Effector memory CD4-positive, alpha-beta T cell (primary cell): ENCODE results near the gene APEX2.

Experiments
- DNase-seq, 3 donors: peaks; one replicate each; pipeline ENCODE4 v3.0.0-alpha.2; 2020
- H3K27ac ChIP-seq: 2 replicates; pipeline ENCODE4 v1.7.0; 2013; ENCODE audit warnings: mild to moderate bottlenecking, low read length, moderate library complexity; ENCODE audit not compliant: insufficient read depth, poor library complexity, severe bottlenecking
- H3K27me3 ChIP-seq: replicated peaks from 2 replicates; pipeline ENCODE4 v1.7.0; 2013; ENCODE audit warnings: mild to moderate bottlenecking, low read length; ENCODE audit not compliant: insufficient read depth, control insufficient read depth, poor library complexity, severe bottlenecking
- H3K36me3 ChIP-seq: 2 replicates; pipeline ENCODE4 v1.7.0; 2013; ENCODE audit warnings: mild to moderate bottlenecking, low read length, moderate library complexity; ENCODE audit not compliant: control insufficient read depth, insufficient read depth
- H3K4me1 ChIP-seq: 2 replicates; pipeline ENCODE4 v1.7.0; 2013; ENCODE audit warnings: low read length, mild to moderate bottlenecking; ENCODE audit not compliant: control insufficient read depth, insufficient read depth, poor library complexity, severe bottlenecking
- H3K4me3 ChIP-seq: 2 replicates; pipeline ENCODE4 v1.7.0; 2013; ENCODE audit warnings: low read length, low read depth, mild to moderate bottlenecking; ENCODE audit not compliant: insufficient read depth, poor library complexity, severe bottlenecking
- H3K9me3 ChIP-seq: 2 replicates; pipeline ENCODE4 v1.7.0; 2013; ENCODE audit warnings: mild to moderate bottlenecking, low read length, moderate library complexity; ENCODE audit not compliant: control insufficient read depth

The APEX2 gene

GRCh38 chrX:55008571-55009358 lies 8.6 kb downstream of the APEX2 start:
- no peaks in the 10 kb centered on the region for H3K27me3 ChIP-seq
- H3K9me3 ChIP-seq = no peaks in the 10 kb centered on the region
- DNase-seq = no peak
- H3K27ac ChIP-seq = no peak overlapping the region
- no peaks in the 10 kb centered on the region for H3K4me1 ChIP-seq
- peaks cover 11% of the 10 kb centered on the region for H3K36me3 ChIP-seq
- no peak overlapping the region for H3K4me3 ChIP-seq

- Histone ChIP-seq H3K4me1 (no peaks in the 10 kb centered on the region), H3K9me3 (no peaks in the 10 kb centered on the region), H3K27ac (no peak overlapping the region), H3K36me3 (no peaks in the 10 kb centered on the region), H3K4me3 (no peak overlapping the region), H3K27me3 (no peaks in the 10 kb centered on the region)
- no peak for DNase-seq
These were observed 11.1 kb downstream of the APEX2 start for GRCh38 chrX:55011294-55011693.

- Histone ChIP-seq H3K4me3 (no peak overlapping the region), H3K9me3 (no peaks in the 10 kb centered on the region), H3K27me3 (no peaks in the 10 kb centered on the region), H3K27ac (no peak overlapping the region), H3K36me3 (no peaks in the 10 kb centered on the region), H3K4me1 (no peaks in the 10 kb centered on the region)
- no peak for DNase-seq
These were observed 14.7 kb downstream of the APEX2 start for GRCh38 chrX:55014897-55015299.

GRCh38 chrX:55026143-55026542 lies 26.0 kb downstream of the APEX2 start:
- no peak for DNase-seq
- Histone ChIP-seq H3K36me3 (no peaks in the 10 kb centered on the region), H3K27ac (no peak overlapping the region), H3K9me3 (no peaks in the 10 kb centered on the region), H3K27me3 (no peaks in the 10 kb centered on the region), H3K4me1 (no peaks in the 10 kb centered on the region), H3K4me3 (no peak overlapping the region)

GRCh38 chrX:55026840-55027239 lies 26.7 kb downstream of the APEX2 start:
- Histone ChIP-seq H3K4me3 (no peak overlapping the region), H3K36me3 (no peaks in the 10 kb centered on the region), H3K27me3 (no peaks in the 10 kb centered on the region), H3K27ac (no peak overlapping the region), H3K4me1 (no peaks in the 10 kb centered on the region), H3K9me3 (no peaks in the 10 kb centered on the region)
- DNase-seq = no peak

- Histone ChIP-seq H3K4me3 (no peak overlapping the region), H3K9me3 (no peaks in the 10 kb centered on the region), H3K27me3 (no peaks in the 10 kb centered on the region), H3K4me1 (no peaks in the 10 kb centered on the region), H3K27ac (no peak overlapping the region), H3K36me3 (no peaks in the 10 kb centered on the region)
- no peak for DNase-seq
These were observed 27.9 kb downstream of the APEX2 start for GRCh38 chrX:55028040-55028439.

- H3K4me3 ChIP-seq = no peak overlapping the region
- DNase-seq = no peak
- H3K27me3 ChIP-seq = no peaks in the 10 kb centered on the region
- no peak overlapping the region for H3K27ac ChIP-seq
- H3K9me3 ChIP-seq = no peaks in the 10 kb centered on the region
- no peaks in the 10 kb centered on the region for H3K4me1 ChIP-seq
- H3K36me3 ChIP-seq = no peaks in the 10 kb centered on the region
These were observed 28.4 kb downstream of the APEX2 start for GRCh38 chrX:55028611-55029010.

- Histone ChIP-seq H3K27me3 (no peaks in the 10 kb centered on the region), H3K36me3 (no peaks in the 10 kb centered on the region), H3K4me1 (no peaks in the 10 kb centered on the region), H3K4me3 (no peak overlapping the region), H3K9me3 (no peaks in the 10 kb centered on the region), H3K27ac (no peak overlapping the region)
- DNase-seq = no peak
These were observed 29.1 kb downstream of the APEX2 start for GRCh38 chrX:55029291-55029690.

GRCh38 chrX:55030271-55031205 lies 30.4 kb downstream of the APEX2 start, which contains the start of gene ALAS2:
Gene ALAS2 (minus strand): TSS chrX:55030977. CDS start chrX:55026000, 4,977 bp downstream.
- DNase-seq = no peak
- Histone ChIP-seq H3K27ac (no peak within 1 kb of the TSS), H3K36me3 (no peaks in the 10 kb centered on the region), H3K4me3 (no peak within 1 kb of the TSS), H3K27me3 (no peaks in the 10 kb centered on the region), H3K9me3 (no peaks in the 10 kb centered on the region), H3K4me1 (no peaks in the 10 kb centered on the region)

- H3K27ac ChIP-seq = no peak overlapping the region
- H3K27me3 ChIP-seq = no peaks in the 10 kb centered on the region
- H3K9me3 ChIP-seq = no peaks in the 10 kb centered on the region
- no peaks in the 10 kb centered on the region for H3K36me3 ChIP-seq
- DNase-seq = no peak
- H3K4me3 ChIP-seq = no peak overlapping the region
- no peaks in the 10 kb centered on the region for H3K4me1 ChIP-seq
These were observed 33.3 kb downstream of the APEX2 start for GRCh38 chrX:55033429-55033828.
